Liver (tissue), 9 donors: ENCODE measurements around the gene HLA-DPB1. TPM values are rescaled to one million over a fixed set of nuclear protein-coding genes. Genes with fewer than 3 reads are reported as not detected.

Source experiments
- DNase-seq: peaks from one replicate; pipeline ENCODE4 v3.0.0-alpha.2; 2017; ENCODE audit warnings: low spot score
- H3K27ac ChIP-seq, 2 donors: one replicate each; pipeline ENCODE4 v1.7.0; 2013; ENCODE audit warnings: inconsistent platforms in 2 of 2, low read length in 2 of 2, control low read depth in 1 of 2, low read depth in 1 of 2, mild to moderate bottlenecking in 1 of 2
- H3K27me3 ChIP-seq, 4 donors: one replicate each; pipeline versions ENCODE4 v1.6.1 to v1.7.0; 2013; ENCODE audit warnings: low read length in 3 of 4, inconsistent platforms in 1 of 4, mild to moderate bottlenecking in 1 of 4, moderate library complexity in 1 of 4; ENCODE audit not compliant: control insufficient read depth in 4 of 4, insufficient read depth in 4 of 4
- H3K36me3 ChIP-seq, 4 donors: one replicate each; pipeline versions ENCODE4 v1.6.1 to v1.7.0; 2013; ENCODE audit warnings: low read length in 3 of 4, mild to moderate bottlenecking in 3 of 4, low read depth in 1 of 4, moderate library complexity in 1 of 4; ENCODE audit not compliant: control insufficient read depth in 4 of 4, insufficient read depth in 3 of 4
- H3K4me1 ChIP-seq, 4 donors: one replicate each; pipeline versions ENCODE4 v1.6.1 to v1.7.0; 2013; ENCODE audit warnings: low read length in 3 of 4, mild to moderate bottlenecking in 3 of 4, moderate library complexity in 1 of 4; ENCODE audit not compliant: control insufficient read depth in 4 of 4, insufficient read depth in 4 of 4
- H3K4me3 ChIP-seq, 3 donors: one replicate each; pipeline versions ENCODE4 v1.6.1 to v1.7.0; 2013; ENCODE audit warnings: low read length in 3 of 3, control low read depth in 1 of 3, low read depth in 1 of 3, mild to moderate bottlenecking in 1 of 3
- H3K9ac ChIP-seq, 2 donors: one replicate each; pipeline ENCODE4 v1.7.0; 2013; ENCODE audit warnings: low read length in 2 of 2, mild to moderate bottlenecking in 2 of 2, moderate library complexity in 2 of 2, control low read depth in 1 of 2, low read depth in 1 of 2
- H3K9me3 ChIP-seq, 4 donors: one replicate each; pipeline versions ENCODE4 v1.6.1 to v1.7.0; 2013; ENCODE audit warnings: low read length in 3 of 4; ENCODE audit not compliant: control insufficient read depth in 4 of 4
- CTCF ChIP-seq: fragments of 150-350 bp; IDR thresholded peaks from 2 replicates; pipeline ENCODE4 v1.5.1; 2017; ENCODE audit warnings: improper control_type of control experiment, low read depth, low read length; ENCODE audit not compliant: missing input control
- EGR1 ChIP-seq, 2 donors: IDR thresholded peaks; 2 replicates each; pipeline ENCODE4 v1.6.1; 2016 to 2018; ENCODE audit warnings: antibody characterized with exemption in 2 of 2, low read depth in 2 of 2
- FOXA1 ChIP-seq: IDR thresholded peaks from 2 replicates; pipeline ENCODE4 v1.6.1; 2016; ENCODE audit warnings: antibody characterized with exemption
- FOXA2 ChIP-seq: IDR thresholded peaks from 2 replicates; pipeline ENCODE4 v1.6.1; 2016; ENCODE audit warnings: antibody characterized with exemption
- GABPA ChIP-seq, 2 donors: IDR thresholded peaks in 1 of 2; conservative IDR thresholded peaks in 1 of 2; 2 replicates each; pipeline ENCODE4 v1.6.1; 2016; ENCODE audit warnings: antibody characterized with exemption in 2 of 2, mild to moderate bottlenecking in 1 of 2, moderate library complexity in 1 of 2
- JUND ChIP-seq, 2 donors: IDR thresholded peaks; 2 replicates each; pipeline ENCODE4 v1.6.1; 2016; ENCODE audit warnings: antibody characterized with exemption in 2 of 2
- MAX ChIP-seq: IDR thresholded peaks from 2 replicates; pipeline ENCODE4 v1.6.1; 2016; ENCODE audit warnings: antibody characterized with exemption
- NR2F2 ChIP-seq: IDR thresholded peaks from 2 replicates; pipeline ENCODE4 v1.6.1; 2016; ENCODE audit warnings: antibody characterized with exemption
- YY1 ChIP-seq: IDR thresholded peaks from 2 replicates; pipeline ENCODE4 v1.6.1; 2016; ENCODE audit warnings: antibody characterized with exemption, mild to moderate bottlenecking
- WGBS: extraction: QIAGEN DNeasy Blood & Tissue Kit; methylation state at CpG from one replicate; pipeline ENCODE4 v1.1.7; 2013; 5-methylcytosine and 5-hydroxymethylcytosine counted together
- polyA plus RNA-seq, 2 donors: library from polyadenylated mRNA; stranded (reverse) in 1 of 2; unstranded in 1 of 2; fragments of 200-250 nt in 1 of 2; fragments of >200 nt in 1 of 2; fragmentation: Nextera tagmentation in 1 of 2; extraction: Ambion mirVana in 1 of 2; gene quantifications; one replicate each; pipeline versions ENCODE4 v1.2.1 to v1.2.3, GENCODE V29; 2013 to 2015
- total RNA-seq, 2 donors: library from RNA; depleted of rRNA; stranded (reverse); fragments of >200 nt; gene quantifications; one replicate each; pipeline ENCODE4 v1.2.3, GENCODE V29; 2014
- TF ChIP-seq, protein P1 (sequence below): IDR thresholded peaks from 2 replicates; pipeline ENCODE4 v1.6.1; 2016; ENCODE audit warnings: antibody characterized with exemption, mild to moderate bottlenecking
- TF ChIP-seq, protein P2 (sequence below): IDR thresholded peaks from 2 replicates; pipeline ENCODE4 v1.6.1; 2016; ENCODE audit warnings: antibody characterized with exemption
- TF ChIP-seq, protein P3 (sequence below): IDR thresholded peaks from 2 replicates; pipeline ENCODE4 v1.6.1; 2016; ENCODE audit warnings: antibody characterized with exemption
- donor health status: healthy.
- donor health status: healthy.
- donor health status: healthy.
- donor health status: healthy.
- donor health status: healthy.

Gene HLA-DPB1
- total and polyA plus RNA-seq, 4 donors: 15.5 to 37.8 (median 24.0) TPM

GRCh38 chr6:33120001-33120400 lies 44.2 kb downstream of the HLA-DPB1 start:
- peaks cover 0 to 2% (median 0%) of the 10 kb centered on the region in 4 donors for H3K9me3 ChIP-seq

GRCh38 chr6:33123181-33123580 lies 47.4 kb downstream of the HLA-DPB1 start:
- 76% methylated on average over 6 of the region's 6 CpGs for WGBS
- H3K36me3 ChIP-seq: no peaks in the 10 kb centered on the region
- no peak for DNase-seq
- H3K27me3 ChIP-seq: no peaks in the 10 kb centered on the region
- no peaks in the 10 kb centered on the region for H3K4me1 ChIP-seq
- TF ChIP-seq, protein P1, sequence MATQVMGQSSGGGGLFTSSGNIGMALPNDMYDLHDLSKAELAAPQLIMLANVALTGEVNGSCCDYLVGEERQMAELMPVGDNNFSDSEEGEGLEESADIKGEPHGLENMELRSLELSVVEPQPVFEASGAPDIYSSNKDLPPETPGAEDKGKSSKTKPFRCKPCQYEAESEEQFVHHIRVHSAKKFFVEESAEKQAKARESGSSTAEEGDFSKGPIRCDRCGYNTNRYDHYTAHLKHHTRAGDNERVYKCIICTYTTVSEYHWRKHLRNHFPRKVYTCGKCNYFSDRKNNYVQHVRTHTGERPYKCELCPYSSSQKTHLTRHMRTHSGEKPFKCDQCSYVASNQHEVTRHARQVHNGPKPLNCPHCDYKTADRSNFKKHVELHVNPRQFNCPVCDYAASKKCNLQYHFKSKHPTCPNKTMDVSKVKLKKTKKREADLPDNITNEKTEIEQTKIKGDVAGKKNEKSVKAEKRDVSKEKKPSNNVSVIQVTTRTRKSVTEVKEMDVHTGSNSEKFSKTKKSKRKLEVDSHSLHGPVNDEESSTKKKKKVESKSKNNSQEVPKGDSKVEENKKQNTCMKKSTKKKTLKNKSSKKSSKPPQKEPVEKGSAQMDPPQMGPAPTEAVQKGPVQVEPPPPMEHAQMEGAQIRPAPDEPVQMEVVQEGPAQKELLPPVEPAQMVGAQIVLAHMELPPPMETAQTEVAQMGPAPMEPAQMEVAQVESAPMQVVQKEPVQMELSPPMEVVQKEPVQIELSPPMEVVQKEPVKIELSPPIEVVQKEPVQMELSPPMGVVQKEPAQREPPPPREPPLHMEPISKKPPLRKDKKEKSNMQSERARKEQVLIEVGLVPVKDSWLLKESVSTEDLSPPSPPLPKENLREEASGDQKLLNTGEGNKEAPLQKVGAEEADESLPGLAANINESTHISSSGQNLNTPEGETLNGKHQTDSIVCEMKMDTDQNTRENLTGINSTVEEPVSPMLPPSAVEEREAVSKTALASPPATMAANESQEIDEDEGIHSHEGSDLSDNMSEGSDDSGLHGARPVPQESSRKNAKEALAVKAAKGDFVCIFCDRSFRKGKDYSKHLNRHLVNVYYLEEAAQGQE: no peak
- TF ChIP-seq CTCF: no peak
- no peak overlapping the region for H3K9ac ChIP-seq
- H3K9me3 ChIP-seq: peaks cover 0 to 2% (median 0%) of the 10 kb centered on the region in 4 donors
- no peak overlapping the region for H3K4me3 ChIP-seq
- H3K27ac ChIP-seq: no peak overlapping the region

More at GRCh38 chr6:33120001-33120400, 44.2 kb downstream of the HLA-DPB1 start:
- Histone ChIP-seq H3K27me3 (peaks cover 0 to 19% (median 2%) of the 10 kb centered on the region in 4 donors), H3K36me3 (no peaks in the 10 kb centered on the region), H3K4me1 (no peaks in the 10 kb centered on the region), H3K27ac (no peak overlapping the region), H3K9ac (no peak overlapping the region), H3K4me3 (no peak overlapping the region)
- TF ChIP-seq EGR1 (IDR thresholded peaks at IDR 0.05; ENCODE audit: low read depth in 2 of 2) (no peak), GABPA (IDR thresholded peaks at IDR 0.05 in 1 of 2, conservative IDR thresholded peaks at IDR 0.05 in 1 of 2) (no peak), FOXA1 (no peak), NR2F2 (no peak), FOXA2 (no peak), JUND (IDR thresholded peaks at IDR 0.05) (no peak), YY1 (no peak), MAX (no peak)
- TF ChIP-seq, protein P2, sequence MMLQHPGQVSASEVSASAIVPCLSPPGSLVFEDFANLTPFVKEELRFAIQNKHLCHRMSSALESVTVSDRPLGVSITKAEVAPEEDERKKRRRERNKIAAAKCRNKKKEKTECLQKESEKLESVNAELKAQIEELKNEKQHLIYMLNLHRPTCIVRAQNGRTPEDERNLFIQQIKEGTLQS: no peak
- TF ChIP-seq, protein P1: no peak
- TF ChIP-seq, protein P3, sequence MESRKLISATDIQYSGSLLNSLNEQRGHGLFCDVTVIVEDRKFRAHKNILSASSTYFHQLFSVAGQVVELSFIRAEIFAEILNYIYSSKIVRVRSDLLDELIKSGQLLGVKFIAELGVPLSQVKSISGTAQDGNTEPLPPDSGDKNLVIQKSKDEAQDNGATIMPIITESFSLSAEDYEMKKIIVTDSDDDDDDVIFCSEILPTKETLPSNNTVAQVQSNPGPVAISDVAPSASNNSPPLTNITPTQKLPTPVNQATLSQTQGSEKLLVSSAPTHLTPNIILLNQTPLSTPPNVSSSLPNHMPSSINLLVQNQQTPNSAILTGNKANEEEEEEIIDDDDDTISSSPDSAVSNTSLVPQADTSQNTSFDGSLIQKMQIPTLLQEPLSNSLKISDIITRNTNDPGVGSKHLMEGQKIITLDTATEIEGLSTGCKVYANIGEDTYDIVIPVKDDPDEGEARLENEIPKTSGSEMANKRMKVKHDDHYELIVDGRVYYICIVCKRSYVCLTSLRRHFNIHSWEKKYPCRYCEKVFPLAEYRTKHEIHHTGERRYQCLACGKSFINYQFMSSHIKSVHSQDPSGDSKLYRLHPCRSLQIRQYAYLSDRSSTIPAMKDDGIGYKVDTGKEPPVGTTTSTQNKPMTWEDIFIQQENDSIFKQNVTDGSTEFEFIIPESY: no peak
- 67% methylated on average over 3 of the region's 3 CpGs for WGBS
- DNase-seq: no peak
